Transverse colon (tissue), 4 donors: Measurements from ENCODE around the gene TWNK.

ENCODE experiments used
- POLR2A ChIP-seq: fragments of 450-650 bp; IDR thresholded peaks from one replicate; pipeline ENCODE4 v1.6.1; 2016; ENCODE audit warnings: antibody characterized with exemption, mild to moderate bottlenecking, moderate library complexity
- POLR2AphosphoS5 ChIP-seq, 3 donors: sonication (generic); formaldehyde crosslinking; IDR thresholded peaks; one replicate each; pipeline ENCODE4 v1.6.1; 2016; ENCODE audit warnings: antibody characterized with exemption in 3 of 3
- TF ChIP-seq, protein P1 (sequence below), 5 experiments: fragments of 200-600 bp in 3 of 5; fragments of 450-650 bp in 2 of 5; sonication (generic) in 3 of 5; IDR thresholded peaks; 1 replicate in 2 of 5; 2 replicates in 3 of 5; pipeline ENCODE4 v1.5.1; 2016 to 2017; ENCODE audit warnings: antibody characterized with exemption in 5 of 5, inconsistent platforms in 3 of 5, mild to moderate bottlenecking in 2 of 5, moderate library complexity in 1 of 5

DNA sequence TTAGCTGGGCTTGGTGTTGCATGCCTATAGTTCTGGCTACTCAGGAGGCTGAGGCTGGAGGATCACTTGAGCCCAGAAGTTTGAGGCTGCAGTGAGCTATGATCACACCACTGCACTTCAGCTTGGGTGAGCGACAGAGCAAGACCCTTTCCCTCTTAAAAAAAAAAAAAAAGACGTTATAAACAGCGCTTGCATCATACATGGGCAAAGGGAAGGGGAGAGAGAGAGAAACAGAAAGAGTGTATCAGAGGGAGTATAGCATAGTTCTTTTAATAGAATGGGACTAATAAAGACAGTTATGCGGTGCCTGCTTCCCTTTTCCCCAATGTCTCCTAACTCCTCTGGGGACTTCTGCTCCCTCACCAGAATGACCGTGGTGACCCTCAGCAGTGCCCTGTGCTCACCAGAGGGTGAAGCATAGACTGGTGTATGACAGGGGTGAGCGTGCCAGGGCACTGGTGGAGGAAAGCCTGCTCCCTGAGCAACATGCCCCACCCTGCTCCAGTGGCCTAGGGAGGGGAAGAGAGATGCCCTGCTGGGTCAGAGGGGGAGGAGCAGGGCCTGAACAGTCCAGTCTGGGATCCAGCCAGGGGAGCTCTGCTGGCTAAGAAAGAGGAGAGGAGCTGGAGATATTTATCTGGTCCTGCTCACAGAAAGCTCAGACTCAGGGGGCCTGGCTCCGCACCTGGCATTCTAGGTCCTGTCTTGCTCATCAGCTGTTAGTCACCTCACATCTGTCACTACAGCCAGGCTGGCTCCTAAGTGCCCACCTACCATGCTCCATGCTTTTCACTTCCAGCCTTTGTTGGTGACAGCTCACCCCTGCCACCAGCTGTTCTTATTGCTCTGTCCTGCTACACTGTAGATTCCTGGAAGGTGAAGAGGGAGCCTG, 41.3 kb downstream of the TWNK start:
- TF ChIP-seq, protein P1, sequence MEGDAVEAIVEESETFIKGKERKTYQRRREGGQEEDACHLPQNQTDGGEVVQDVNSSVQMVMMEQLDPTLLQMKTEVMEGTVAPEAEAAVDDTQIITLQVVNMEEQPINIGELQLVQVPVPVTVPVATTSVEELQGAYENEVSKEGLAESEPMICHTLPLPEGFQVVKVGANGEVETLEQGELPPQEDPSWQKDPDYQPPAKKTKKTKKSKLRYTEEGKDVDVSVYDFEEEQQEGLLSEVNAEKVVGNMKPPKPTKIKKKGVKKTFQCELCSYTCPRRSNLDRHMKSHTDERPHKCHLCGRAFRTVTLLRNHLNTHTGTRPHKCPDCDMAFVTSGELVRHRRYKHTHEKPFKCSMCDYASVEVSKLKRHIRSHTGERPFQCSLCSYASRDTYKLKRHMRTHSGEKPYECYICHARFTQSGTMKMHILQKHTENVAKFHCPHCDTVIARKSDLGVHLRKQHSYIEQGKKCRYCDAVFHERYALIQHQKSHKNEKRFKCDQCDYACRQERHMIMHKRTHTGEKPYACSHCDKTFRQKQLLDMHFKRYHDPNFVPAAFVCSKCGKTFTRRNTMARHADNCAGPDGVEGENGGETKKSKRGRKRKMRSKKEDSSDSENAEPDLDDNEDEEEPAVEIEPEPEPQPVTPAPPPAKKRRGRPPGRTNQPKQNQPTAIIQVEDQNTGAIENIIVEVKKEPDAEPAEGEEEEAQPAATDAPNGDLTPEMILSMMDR (IDR thresholded peaks at IDR 0.05) = no peak
- TF ChIP-seq POLR2AphosphoS5 (IDR thresholded peaks at IDR 0.05) (no peak), POLR2A (no peak)
